ENCODE data around the gene MYO10. TPM values are rescaled to one million over a fixed set of nuclear protein-coding genes. Genes with fewer than 3 reads are reported as not detected.

MYO10 gene
- total and polyA plus RNA-seq, 2 donors (not counting 3 experiments of a cell fraction or from before 2014, with no cell fraction given) = 36.0 to 148 TPM

DNA sequence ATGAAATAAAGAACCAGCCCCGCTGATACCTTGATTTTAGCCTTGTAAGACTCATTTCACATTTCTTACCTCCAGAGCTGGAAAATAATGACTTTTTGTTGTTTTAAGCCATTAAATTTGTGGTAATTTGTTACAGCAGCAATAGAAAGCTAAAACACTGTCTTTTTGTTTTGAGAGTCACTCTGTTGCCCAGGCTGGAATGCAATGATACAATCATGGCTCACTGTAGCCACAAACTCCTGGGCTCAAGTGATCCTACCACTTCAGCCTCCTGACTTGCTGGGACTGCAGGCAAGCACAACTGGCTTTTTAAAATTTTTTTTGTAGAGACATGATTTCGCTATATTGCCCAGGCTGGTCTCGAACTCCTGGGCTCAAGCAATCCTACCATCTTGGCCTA, 34.7 kb upstream of the MYO10 start:
- H3K4me2 ChIP-seq (ENCODE audit: insufficient read depth, low read length) = no peak overlapping the region
- H3K9me3 ChIP-seq (replicated peaks; ENCODE audit: control insufficient read depth, insufficient read depth, low read length) = no peaks in the 10 kb centered on the region
- DNase-seq (ENCODE audit: low read depth, low spot score) (no peak), FAIRE-seq (no peak)
- TF ChIP-seq, protein P1, sequence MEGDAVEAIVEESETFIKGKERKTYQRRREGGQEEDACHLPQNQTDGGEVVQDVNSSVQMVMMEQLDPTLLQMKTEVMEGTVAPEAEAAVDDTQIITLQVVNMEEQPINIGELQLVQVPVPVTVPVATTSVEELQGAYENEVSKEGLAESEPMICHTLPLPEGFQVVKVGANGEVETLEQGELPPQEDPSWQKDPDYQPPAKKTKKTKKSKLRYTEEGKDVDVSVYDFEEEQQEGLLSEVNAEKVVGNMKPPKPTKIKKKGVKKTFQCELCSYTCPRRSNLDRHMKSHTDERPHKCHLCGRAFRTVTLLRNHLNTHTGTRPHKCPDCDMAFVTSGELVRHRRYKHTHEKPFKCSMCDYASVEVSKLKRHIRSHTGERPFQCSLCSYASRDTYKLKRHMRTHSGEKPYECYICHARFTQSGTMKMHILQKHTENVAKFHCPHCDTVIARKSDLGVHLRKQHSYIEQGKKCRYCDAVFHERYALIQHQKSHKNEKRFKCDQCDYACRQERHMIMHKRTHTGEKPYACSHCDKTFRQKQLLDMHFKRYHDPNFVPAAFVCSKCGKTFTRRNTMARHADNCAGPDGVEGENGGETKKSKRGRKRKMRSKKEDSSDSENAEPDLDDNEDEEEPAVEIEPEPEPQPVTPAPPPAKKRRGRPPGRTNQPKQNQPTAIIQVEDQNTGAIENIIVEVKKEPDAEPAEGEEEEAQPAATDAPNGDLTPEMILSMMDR (IDR thresholded peaks at IDR 0.05; ENCODE audit: extremely low read depth in 1 of 2, insufficient read depth in 1 of 2, low read depth in 1 of 2, low read length in 2 of 2) = no peak
- TF ChIP-seq POLR2AphosphoS5 (IDR thresholded peaks at IDR 0.05; ENCODE audit: insufficient read depth, low read depth, low read length) = no peak
- TF ChIP-seq POLR2A (IDR thresholded peaks at IDR 0.05; ENCODE audit: low read depth, low read length) = no peak
- no peak for TF ChIP-seq JUN (IDR thresholded peaks at IDR 0.05; ENCODE audit: borderline replicate concordance, insufficient read depth, insufficient read length, low read depth)
- TF ChIP-seq MYC (IDR thresholded peaks at IDR 0.05; ENCODE audit: low read depth, low read length) = no peak
- TF ChIP-seq EZH2 (IDR thresholded peaks at IDR 0.05; ENCODE audit: borderline replicate concordance, low read depth, low read length, severe bottlenecking) = no peak
- TF ChIP-seq, protein P2, sequence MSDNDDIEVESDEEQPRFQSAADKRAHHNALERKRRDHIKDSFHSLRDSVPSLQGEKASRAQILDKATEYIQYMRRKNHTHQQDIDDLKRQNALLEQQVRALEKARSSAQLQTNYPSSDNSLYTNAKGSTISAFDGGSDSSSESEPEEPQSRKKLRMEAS (IDR thresholded peaks at IDR 0.05; ENCODE audit: insufficient read depth, insufficient read length) = no peak
- no peak for TF ChIP-seq GATA2 (IDR thresholded peaks at IDR 0.05; ENCODE audit: insufficient read depth, insufficient read length, low read depth, low read length)
- TF ChIP-seq FOS (IDR thresholded peaks at IDR 0.05; ENCODE audit: borderline replicate concordance, insufficient read depth, low read length) = no peak
- H3K27me3 ChIP-seq (ENCODE audit: control insufficient read depth in 2 of 2, insufficient read depth in 2 of 2, low read length in 2 of 2) = no peaks in the 10 kb centered on the region
- H2AFZ ChIP-seq (ENCODE audit: low read depth, low read length) = no peak overlapping the region
- ChIA-PET POLR2A (no interaction called here), CTCF (no interaction called here)
- H3K27ac ChIP-seq (ENCODE audit: insufficient read depth, low read depth, low read length) = no peak overlapping the region
- no peak overlapping the region for H3K4me3 ChIP-seq (replicated peaks in 1 of 3; ENCODE audit: insufficient read depth in 1 of 3, low read depth in 1 of 3, low read length in 3 of 3)
- no peak overlapping the region for H3K9ac ChIP-seq (replicated peaks; ENCODE audit: extremely low read depth, insufficient read depth, low read length)
- intact Hi-C loops (cut with micrococcal nuclease) = no loop called here
- no peaks in the 10 kb centered on the region for H3K4me1 ChIP-seq (ENCODE audit: control insufficient read depth, extremely low read depth, insufficient read depth, low read length)
- no peaks in the 10 kb centered on the region for H3K9me1 ChIP-seq (replicated peaks; ENCODE audit: control insufficient read depth, extremely low read depth, insufficient read depth, low read length)
- dilution Hi-C loops (cut with MboI; ENCODE audit: extremely low pct_ligation_motif_present, low sequenced_read_pairs) = no loop called here
- no peaks in the 10 kb centered on the region for H3K36me3 ChIP-seq (ENCODE audit: control insufficient read depth in 2 of 2, extremely low read depth in 1 of 2, insufficient read depth in 2 of 2, low read length in 2 of 2)
- no TSS peak for BruUV-seq (replicated peaks)
- no peaks in the 10 kb centered on the region for H4K20me1 ChIP-seq (replicated peaks; ENCODE audit: control insufficient read depth, extremely low read depth, insufficient read depth, low read length)
- H3K79me2 ChIP-seq (ENCODE audit: control insufficient read depth, insufficient read depth, low read length) = no peaks in the 10 kb centered on the region
